Neural progenitor cell (in vitro differentiated cells): ENCODE measurements around the gene AP3S2. TPM values are rescaled to one million over a fixed set of nuclear protein-coding genes. Genes with fewer than 3 reads are reported as not detected.

Experiments used
- DNase-seq: peaks from one replicate; pipeline ENCODE4 v3.0.0-alpha.2; 2016; ENCODE audit warnings: low spot score
- H2AFZ ChIP-seq: fragments of 200-600 bp; sonication (generic); replicated peaks from 2 replicates; pipeline ENCODE4 v1.6.1; 2016; ENCODE audit warnings: antibody characterized with exemption
- H3F3A ChIP-seq: fragments of 200-600 bp; sonication (generic); 2 replicates; pipeline ENCODE4 v1.6.1; 2016; ENCODE audit warnings: antibody characterized with exemption, low read depth
- H3K27ac ChIP-seq: fragments of 200-600 bp; sonication (generic); 2 replicates; pipeline ENCODE4 v1.5.1; 2016; ENCODE audit warnings: mild to moderate bottlenecking
- H3K27me3 ChIP-seq: fragments of 200-600 bp; sonication (generic); 2 replicates; pipeline ENCODE4 v1.6.1; 2016; ENCODE audit warnings: mild to moderate bottlenecking, moderate library complexity
- H3K36me3 ChIP-seq: fragments of 200-600 bp; sonication (generic); 2 replicates; pipeline ENCODE4 v1.5.1; 2016
- H3K4me1 ChIP-seq: fragments of 200-600 bp; sonication (generic); 2 replicates; pipeline ENCODE4 v1.6.1; 2016; ENCODE audit warnings: mixed run types
- H3K4me2 ChIP-seq: fragments of 200-600 bp; sonication (generic); 2 replicates; pipeline ENCODE4 v1.6.1; 2016
- H3K4me3 ChIP-seq: fragments of 200-600 bp; sonication (generic); 2 replicates; pipeline ENCODE4 v1.5.1; 2016
- H3K79me2 ChIP-seq: fragments of 200-600 bp; sonication (generic); 2 replicates; pipeline ENCODE4 v1.6.1; 2016; ENCODE audit warnings: low read depth
- H3K9ac ChIP-seq: fragments of 200-600 bp; sonication (generic); 2 replicates; pipeline ENCODE4 v1.6.1; 2016
- H3K9me3 ChIP-seq: fragments of 200-600 bp; sonication (generic); 2 replicates; pipeline ENCODE4 v1.5.1; 2016; ENCODE audit warnings: low read depth
- H4K20me1 ChIP-seq: fragments of 200-600 bp; sonication (generic); 2 replicates; pipeline ENCODE4 v1.6.1; 2016; ENCODE audit warnings: low read depth
- H3K27ac Mint-ChIP-seq: 3 replicates; pipeline ENCODE4 v1.8.0; 2021; ENCODE audit warnings: mixed read lengths
- H3K27me3 Mint-ChIP-seq: 2 replicates; pipeline ENCODE4 v1.8.0; 2022; ENCODE audit warnings: low read depth, mild to moderate bottlenecking, inconsistent platforms, moderate library complexity, mixed read lengths; ENCODE audit not compliant: insufficient read depth
- H3K36me3 Mint-ChIP-seq: 3 replicates; pipeline ENCODE4 v1.8.0; 2021; ENCODE audit warnings: mixed read lengths
- H3K4me1 Mint-ChIP-seq: 3 replicates; pipeline ENCODE4 v1.8.0; 2021; ENCODE audit warnings: mixed read lengths
- H3K4me3 Mint-ChIP-seq: 3 replicates; pipeline ENCODE4 v1.8.0; 2021; ENCODE audit warnings: mild to moderate bottlenecking, moderate library complexity, mixed read lengths
- H3K9me3 Mint-ChIP-seq: 3 replicates; pipeline ENCODE4 v1.8.0; 2020; ENCODE audit warnings: mixed read lengths
- CTCF ChIP-seq: fragments of 200-600 bp; sonication (generic); IDR thresholded peaks from 2 replicates; pipeline ENCODE4 v1.5.1; 2017; ENCODE audit warnings: antibody characterized with exemption, mild to moderate bottlenecking
- EZH2 ChIP-seq: fragments of 200-600 bp; sonication (generic); IDR thresholded peaks from 2 replicates; pipeline ENCODE4 v1.6.1; 2017; ENCODE audit warnings: antibody characterized with exemption, mild to moderate bottlenecking, moderate library complexity
- EZH2phosphoT487 ChIP-seq: fragments of 200-600 bp; sonication (generic); IDR thresholded peaks from 2 replicates; pipeline ENCODE4 v1.6.1; 2017; ENCODE audit warnings: antibody characterized with exemption
- total RNA-seq: library from RNA; depleted of rRNA; stranded (reverse); fragments of >200 nt; gene quantifications from 2 replicates; pipeline ENCODE4 v1.2.3, GENCODE V29; 2015; ENCODE audit warnings: low replicate concordance

The AP3S2 gene
- total RNA-seq, 1 donor from 2014 or later, result 75.3 TPM

- DNase-seq, result no peak
- no peak overlapping the region for H2AFZ ChIP-seq
- H3K4me1 Mint-ChIP-seq, result peaks cover 33% of the 10 kb centered on the region
- H3K4me1 ChIP-seq, result peaks cover 8% of the 10 kb centered on the region
- H3K79me2 ChIP-seq, result no peaks in the 10 kb centered on the region
- no peaks in the 10 kb centered on the region for H4K20me1 ChIP-seq
- no peaks in the 10 kb centered on the region for H3K36me3 Mint-ChIP-seq
- H3K27me3 Mint-ChIP-seq, result peaks cover 27% of the 10 kb centered on the region
- H3K27ac Mint-ChIP-seq, result peak overlapping the region; percentile 86
- no peaks in the 10 kb centered on the region for H3K9me3 ChIP-seq
- no peaks in the 10 kb centered on the region for H3F3A ChIP-seq
- no peak overlapping the region for H3K9ac ChIP-seq
- H3K4me3 Mint-ChIP-seq, result no peak overlapping the region
- H3K27me3 ChIP-seq, result no peaks in the 10 kb centered on the region
- TF ChIP-seq CTCF, result no peak
- no peak overlapping the region for H3K4me3 ChIP-seq
- H3K4me2 ChIP-seq, result no peak overlapping the region
- H3K27ac ChIP-seq, result no peak overlapping the region
- no peaks in the 10 kb centered on the region for H3K9me3 Mint-ChIP-seq
- H3K36me3 ChIP-seq, result no peaks in the 10 kb centered on the region
These were observed 66.8 kb downstream of the AP3S2 start for GRCh38 chr15:89826671-89827655.

GRCh38 chr15:89825271-89825940, 68.4 kb downstream of the AP3S2 start:
- Histone ChIP-seq H3F3A (no peaks in the 10 kb centered on the region), H3K36me3 (no peaks in the 10 kb centered on the region), H2AFZ (no peak overlapping the region), H3K27ac (no peak overlapping the region), H3K4me2 (no peak overlapping the region), H4K20me1 (no peaks in the 10 kb centered on the region), H3K4me1 (peaks cover 8% of the 10 kb centered on the region), H3K27me3 (no peaks in the 10 kb centered on the region), H3K4me3 (no peak overlapping the region), H3K9ac (no peak overlapping the region), H3K79me2 (no peaks in the 10 kb centered on the region), H3K9me3 (no peaks in the 10 kb centered on the region)
- H3K4me3 Mint-ChIP-seq, result no peak overlapping the region
- no peak overlapping the region for H3K27ac Mint-ChIP-seq
- H3K36me3 Mint-ChIP-seq, result no peaks in the 10 kb centered on the region
- peaks cover 33% of the 10 kb centered on the region for H3K4me1 Mint-ChIP-seq
- TF ChIP-seq EZH2 (no peak), CTCF (no peak), EZH2phosphoT487 (no peak)
- H3K27me3 Mint-ChIP-seq, result peaks cover 33% of the 10 kb centered on the region
- no peaks in the 10 kb centered on the region for H3K9me3 Mint-ChIP-seq
- DNase-seq, result no peak

- Histone ChIP-seq H3K9me3 (no peaks in the 10 kb centered on the region), H3K79me2 (no peaks in the 10 kb centered on the region), H2AFZ (no peak overlapping the region), H3K4me1 (peaks cover 8% of the 10 kb centered on the region), H3K9ac (no peak overlapping the region), H3F3A (no peaks in the 10 kb centered on the region), H3K27me3 (no peaks in the 10 kb centered on the region), H3K4me3 (no peak overlapping the region), H3K36me3 (no peaks in the 10 kb centered on the region), H3K4me2 (no peak overlapping the region), H3K27ac (no peak overlapping the region), H4K20me1 (no peaks in the 10 kb centered on the region)
- Mint-ChIP-seq H3K4me3 (no peak overlapping the region), H3K9me3 (no peaks in the 10 kb centered on the region), H3K27ac (no peak overlapping the region), H3K4me1 (peaks cover 28% of the 10 kb centered on the region), H3K27me3 (peaks cover 30% of the 10 kb centered on the region), H3K36me3 (no peaks in the 10 kb centered on the region)
- TF ChIP-seq EZH2, result no peak
- TF ChIP-seq CTCF, result no peak
- TF ChIP-seq EZH2phosphoT487, result no peak
- DNase-seq, result no peak
These were observed 69.3 kb downstream of the AP3S2 start for GRCh38 chr15:89824607-89824867.
